Upper lobe of left lung (tissue), 6 donors: ENCODE results near the gene CCDC192. TPM values are rescaled to one million over a fixed set of nuclear protein-coding genes. Genes with fewer than 3 reads are reported as not detected.
"Not testable (repeated sequence)": the region's sequence is repeated elsewhere in the genome, so short reads cannot be mapped to it uniquely, and the experiment has no call there.

Source experiments
- ATAC-seq, 2 donors: fragments of 200-7000 bp; cut with Tn5 transposase; one replicate each; pipeline ENCODE4 v1.9.1; 2022; ENCODE audit warnings: mild to moderate bottlenecking in 2 of 2, moderate library complexity in 2 of 2; ENCODE audit not compliant: low FRiP score in 2 of 2
- DNase-seq, 2 donors: peaks; one replicate each; pipeline ENCODE4 v3.0.0-alpha.2; 2019 to 2020
- H3K27ac ChIP-seq, 4 donors: fragments of 200-600 bp; sonication (generic); one replicate each; pipeline ENCODE4 v1.5.1; 2016 to 2019
- H3K27me3 ChIP-seq, 4 donors: fragments of 200-600 bp; sonication (generic); one replicate each; pipeline ENCODE4 v1.5.1; 2017 to 2019
- H3K36me3 ChIP-seq, 4 donors: fragments of 200-600 bp; sonication (generic); one replicate each; pipeline ENCODE4 v1.5.1; 2016 to 2019
- H3K4me1 ChIP-seq, 4 donors: fragments of 200-600 bp; sonication (generic); one replicate each; pipeline ENCODE4 v1.5.1; 2018 to 2019
- H3K4me3 ChIP-seq, 4 donors: fragments of 200-600 bp; sonication (generic); one replicate each; pipeline ENCODE4 v1.5.1; 2017 to 2019; ENCODE audit warnings: mild to moderate bottlenecking in 2 of 4, moderate library complexity in 1 of 4
- H3K9me3 ChIP-seq, 4 donors: fragments of 200-600 bp; sonication (generic); one replicate each; pipeline ENCODE4 v1.5.1; 2018 to 2019
- EP300 ChIP-seq, 4 donors: sonication (generic); formaldehyde crosslinking; IDR thresholded peaks; one replicate each; pipeline ENCODE4 v1.5.1; 2017; ENCODE audit warnings: antibody characterized with exemption in 4 of 4, control low read depth in 2 of 4
- POLR2A ChIP-seq, 4 donors: fragments of 450-650 bp; IDR thresholded peaks; one replicate each; pipeline ENCODE4 v1.5.1; 2016 to 2017; ENCODE audit warnings: antibody characterized with exemption in 4 of 4, mild to moderate bottlenecking in 2 of 4
- POLR2AphosphoS5 ChIP-seq, 2 donors: sonication (generic); formaldehyde crosslinking; IDR thresholded peaks; one replicate each; pipeline ENCODE4 v1.5.1; 2017; ENCODE audit warnings: antibody characterized with exemption in 2 of 2
- WGBS, 2 donors: methylation state at CpG; one replicate each; pipeline ENCODE4 v1.1.5; 2017 to 2018; 5-methylcytosine and 5-hydroxymethylcytosine counted together
- total RNA-seq, 6 donors: library from RNA; depleted of rRNA in 4 of 6; stranded (reverse); fragments of >200 nt in 4 of 6; gene quantifications; one replicate each; pipeline versions ENCODE4 v1.1.0 to v1.2.1, GENCODE V29; 2016 to 2021
- TF ChIP-seq, protein P1 (sequence below), 6 experiments: fragments of 450-650 bp in 4 of 6; fragments of 200-600 bp in 2 of 6; sonication (generic) in 2 of 6; IDR thresholded peaks; one replicate each; pipeline ENCODE4 v1.5.1; 2016 to 2019; ENCODE audit warnings: antibody characterized with exemption in 6 of 6
- donor health status: DM: no; HTN: no; CAD: no; lungs with moderate emphysema.
- donor health status: DM: no; HTN: yes; CAD: no; lungs with severe emphysema.

CCDC192 gene
- total RNA-seq, 6 donors from 2014 or later: 0.76 TPM; not detected in 5

DNA sequence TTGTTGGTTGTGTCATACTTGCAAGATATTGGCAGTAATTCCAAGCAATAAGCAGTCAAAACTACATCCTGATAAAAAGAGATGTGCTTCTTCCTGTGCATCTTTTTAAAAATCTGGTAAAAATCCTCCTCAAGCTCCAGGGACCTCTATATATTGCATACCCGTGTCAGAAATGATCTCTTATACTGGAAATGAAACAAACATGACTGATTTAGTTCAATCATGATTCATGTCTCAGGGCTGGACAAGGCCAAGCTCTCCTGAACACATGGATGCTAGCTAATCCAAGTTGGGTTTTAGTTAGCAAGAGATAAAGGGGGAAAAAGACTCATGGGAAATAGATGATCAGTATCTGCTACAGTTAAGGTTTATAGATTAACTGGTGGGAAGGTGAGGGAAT is 69.3 kb downstream of the CCDC192 start:
- Histone ChIP-seq H3K36me3 (no peaks in the 10 kb centered on the region), H3K27ac (no peak overlapping the region), H3K4me3 (no peak overlapping the region), H3K27me3 (no peaks in the 10 kb centered on the region), H3K4me1 (no peaks in the 10 kb centered on the region), H3K9me3 (no peaks in the 10 kb centered on the region)
- 72 to 74% methylated on average over 1 of the region's 1 CpG for WGBS, 2 donors
- TF ChIP-seq EP300 (IDR thresholded peaks at IDR 0.05) (no peak), POLR2AphosphoS5 (IDR thresholded peaks at IDR 0.05) (no peak), POLR2A (IDR thresholded peaks at IDR 0.05) (no peak)
- TF ChIP-seq, protein P1, sequence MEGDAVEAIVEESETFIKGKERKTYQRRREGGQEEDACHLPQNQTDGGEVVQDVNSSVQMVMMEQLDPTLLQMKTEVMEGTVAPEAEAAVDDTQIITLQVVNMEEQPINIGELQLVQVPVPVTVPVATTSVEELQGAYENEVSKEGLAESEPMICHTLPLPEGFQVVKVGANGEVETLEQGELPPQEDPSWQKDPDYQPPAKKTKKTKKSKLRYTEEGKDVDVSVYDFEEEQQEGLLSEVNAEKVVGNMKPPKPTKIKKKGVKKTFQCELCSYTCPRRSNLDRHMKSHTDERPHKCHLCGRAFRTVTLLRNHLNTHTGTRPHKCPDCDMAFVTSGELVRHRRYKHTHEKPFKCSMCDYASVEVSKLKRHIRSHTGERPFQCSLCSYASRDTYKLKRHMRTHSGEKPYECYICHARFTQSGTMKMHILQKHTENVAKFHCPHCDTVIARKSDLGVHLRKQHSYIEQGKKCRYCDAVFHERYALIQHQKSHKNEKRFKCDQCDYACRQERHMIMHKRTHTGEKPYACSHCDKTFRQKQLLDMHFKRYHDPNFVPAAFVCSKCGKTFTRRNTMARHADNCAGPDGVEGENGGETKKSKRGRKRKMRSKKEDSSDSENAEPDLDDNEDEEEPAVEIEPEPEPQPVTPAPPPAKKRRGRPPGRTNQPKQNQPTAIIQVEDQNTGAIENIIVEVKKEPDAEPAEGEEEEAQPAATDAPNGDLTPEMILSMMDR (IDR thresholded peaks at IDR 0.05): no peak
- no peak for DNase-seq
- no peak for ATAC-seq

DNA sequence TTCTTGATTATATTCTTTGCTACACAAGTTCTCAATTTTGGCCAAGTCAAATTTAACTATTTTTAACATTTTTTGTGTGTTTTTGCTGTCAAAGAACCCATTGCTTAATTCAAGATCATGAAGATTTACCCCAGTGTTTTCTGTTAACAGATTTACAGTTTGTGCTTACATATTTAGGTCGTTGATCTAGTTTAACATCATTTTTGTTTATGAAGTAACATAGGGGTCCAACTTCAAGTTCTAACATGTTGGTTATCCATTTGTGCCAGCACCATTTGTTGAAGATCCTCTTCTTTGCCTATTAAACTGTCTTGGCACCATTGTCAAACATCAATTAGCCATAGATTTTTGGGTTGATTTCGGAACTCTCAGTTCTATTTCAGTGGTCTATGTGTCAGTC is 71.0 kb downstream of the CCDC192 start:
- DNase-seq (no peak), ATAC-seq (no peak)
- WGBS, 2 donors: 87 to 88% methylated on average over 2 of the region's 2 CpGs
- no peak overlapping the region for H3K27ac ChIP-seq
- no peaks in the 10 kb centered on the region for H3K4me1 ChIP-seq
- H3K27me3 ChIP-seq: no peaks in the 10 kb centered on the region
- H3K4me3 ChIP-seq: no peak overlapping the region
- H3K9me3 ChIP-seq: no peaks in the 10 kb centered on the region
- H3K36me3 ChIP-seq: no peaks in the 10 kb centered on the region
- TF ChIP-seq POLR2AphosphoS5 (IDR thresholded peaks at IDR 0.05): no peak
- no peak for TF ChIP-seq POLR2A (IDR thresholded peaks at IDR 0.05)
- TF ChIP-seq, protein P1 (IDR thresholded peaks at IDR 0.05): no peak
- TF ChIP-seq EP300 (IDR thresholded peaks at IDR 0.05): no peak

DNA sequence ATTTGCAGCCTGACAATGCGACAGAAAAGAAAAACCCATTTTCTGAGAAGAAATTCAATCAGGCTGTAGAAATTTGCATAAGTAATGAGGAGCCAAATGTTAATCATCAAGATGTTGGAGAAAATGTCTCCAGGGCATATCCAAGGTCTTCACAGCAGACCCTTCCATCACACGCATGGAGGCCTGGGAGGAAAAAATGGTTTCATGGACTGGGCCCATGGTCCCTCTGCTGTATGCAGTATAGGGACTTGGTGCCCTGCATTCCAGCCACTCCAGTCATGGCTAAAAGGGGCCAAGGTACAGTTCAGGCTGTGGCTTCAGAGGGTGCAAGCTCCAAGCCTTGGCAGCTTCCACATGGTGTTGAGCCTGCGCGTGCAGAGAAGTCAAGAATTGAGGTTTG is 73.3 kb downstream of the CCDC192 start:
- Histone ChIP-seq H3K4me1 (no peaks in the 10 kb centered on the region), H3K4me3 (no peak overlapping the region), H3K27ac (no peak overlapping the region), H3K9me3 (no peaks in the 10 kb centered on the region), H3K36me3 (no peaks in the 10 kb centered on the region), H3K27me3 (no peaks in the 10 kb centered on the region)
- DNase-seq (no peak), ATAC-seq (no peak)
- no peak for TF ChIP-seq EP300 (IDR thresholded peaks at IDR 0.05)
- no peak for TF ChIP-seq POLR2A (IDR thresholded peaks at IDR 0.05)
- TF ChIP-seq, protein P1 (IDR thresholded peaks at IDR 0.05): no peak
- 98 to 100% methylated on average over 4 of the region's 4 CpGs for WGBS, 2 donors

DNA sequence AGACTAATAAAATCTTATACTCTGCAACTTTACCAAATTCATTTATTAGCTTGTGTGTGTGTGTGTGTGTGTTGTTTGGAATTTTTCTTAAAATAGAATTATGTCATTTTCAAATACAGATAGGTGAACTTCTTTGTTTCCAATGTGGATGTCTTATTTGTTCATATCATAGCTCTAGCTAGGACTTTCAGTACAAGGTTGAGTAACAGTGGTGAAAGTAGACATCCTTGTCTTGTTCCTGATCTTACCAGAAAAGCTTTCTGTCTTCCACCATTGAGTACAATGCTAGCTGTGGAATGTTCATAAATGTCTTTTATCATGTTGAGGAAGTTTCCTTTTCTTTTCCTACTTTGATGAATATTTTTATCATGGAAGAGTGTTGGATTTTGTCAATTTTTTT is 74.8 kb downstream of the CCDC192 start:
- H3K9me3 ChIP-seq: no peaks in the 10 kb centered on the region
- no peak overlapping the region for H3K27ac ChIP-seq
- H3K36me3 ChIP-seq: no peaks in the 10 kb centered on the region
- H3K27me3 ChIP-seq: no peaks in the 10 kb centered on the region
- DNase-seq: no peak
- TF ChIP-seq POLR2A (IDR thresholded peaks at IDR 0.05) (no peak), EP300 (IDR thresholded peaks at IDR 0.05) (no peak), POLR2AphosphoS5 (IDR thresholded peaks at IDR 0.05) (no peak)
- TF ChIP-seq, protein P1 (IDR thresholded peaks at IDR 0.05): no peak
- H3K4me1 ChIP-seq: no peaks in the 10 kb centered on the region
- no peak overlapping the region for H3K4me3 ChIP-seq
- ATAC-seq: no peak

DNA sequence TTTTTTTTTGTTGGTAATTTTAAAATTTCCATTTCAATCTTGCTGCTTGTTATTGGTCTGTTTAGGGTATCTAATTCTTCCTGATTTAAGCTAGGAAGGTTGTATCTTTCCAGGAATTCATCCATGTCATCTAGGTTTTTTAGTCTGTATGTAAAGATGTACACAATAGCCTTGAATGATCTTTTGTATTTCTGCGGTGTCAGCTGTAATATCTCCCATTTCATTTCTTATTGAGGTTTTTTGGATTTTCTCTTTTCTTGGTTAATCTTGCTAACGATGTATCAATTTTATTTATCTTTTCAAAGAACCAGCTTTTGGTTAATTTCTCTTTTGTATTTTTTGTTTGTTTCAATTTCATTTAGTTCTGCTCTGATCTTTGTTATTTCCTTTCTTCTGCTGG is 79.3 kb downstream of the CCDC192 start:
- H3K36me3 ChIP-seq, H3K27me3 ChIP-seq, H3K4me1 ChIP-seq, ATAC-seq, H3K27ac ChIP-seq, H3K4me3 ChIP-seq, H3K9me3 ChIP-seq, DNase-seq: not testable (repeated sequence)
- 92 to 95% methylated on average over 2 of the region's 2 CpGs for WGBS, 2 donors
